Stimulated activated memory B cell treated with anti-CD40 and anti-IgM and Interleukin-4, amounts not matched to agents 10 μg/mL and 1 μg/mL and 100 μg/mL, for 72 hours (primary cell): Measurements from ENCODE around the gene KIF7.
A peak's percentile ranks its signal among the peaks of the same experiment; 100 is the strongest.
"Not testable (repeated sequence)": the region's sequence is repeated elsewhere in the genome, so short reads cannot be mapped to it uniquely, and the experiment has no call there.

Experiments
- ATAC-seq: fragments of 150-1000 bp; cut with Tn5 transposase; 2 replicates; pipeline ENCODE4 v1.10.0; 2021
- H3K27ac Mint-ChIP-seq: one replicate; pipeline ENCODE4 v1.8.0; 2022; ENCODE audit warnings: mild to moderate bottlenecking, mixed read lengths
- H3K27me3 Mint-ChIP-seq: one replicate; pipeline ENCODE4 v1.8.0; 2022; ENCODE audit warnings: mixed read lengths
- H3K36me3 Mint-ChIP-seq: one replicate; pipeline ENCODE4 v1.8.0; 2022; ENCODE audit warnings: mixed read lengths
- H3K4me1 Mint-ChIP-seq: one replicate; pipeline ENCODE4 v1.8.0; 2022; ENCODE audit warnings: mixed read lengths
- H3K4me3 Mint-ChIP-seq: one replicate; pipeline ENCODE4 v1.8.0; 2022; ENCODE audit warnings: mild to moderate bottlenecking, moderate library complexity, mixed read lengths
- H3K9me3 Mint-ChIP-seq: one replicate; pipeline ENCODE4 v1.8.0; 2022; ENCODE audit warnings: mixed read lengths

Gene KIF7, protein sequence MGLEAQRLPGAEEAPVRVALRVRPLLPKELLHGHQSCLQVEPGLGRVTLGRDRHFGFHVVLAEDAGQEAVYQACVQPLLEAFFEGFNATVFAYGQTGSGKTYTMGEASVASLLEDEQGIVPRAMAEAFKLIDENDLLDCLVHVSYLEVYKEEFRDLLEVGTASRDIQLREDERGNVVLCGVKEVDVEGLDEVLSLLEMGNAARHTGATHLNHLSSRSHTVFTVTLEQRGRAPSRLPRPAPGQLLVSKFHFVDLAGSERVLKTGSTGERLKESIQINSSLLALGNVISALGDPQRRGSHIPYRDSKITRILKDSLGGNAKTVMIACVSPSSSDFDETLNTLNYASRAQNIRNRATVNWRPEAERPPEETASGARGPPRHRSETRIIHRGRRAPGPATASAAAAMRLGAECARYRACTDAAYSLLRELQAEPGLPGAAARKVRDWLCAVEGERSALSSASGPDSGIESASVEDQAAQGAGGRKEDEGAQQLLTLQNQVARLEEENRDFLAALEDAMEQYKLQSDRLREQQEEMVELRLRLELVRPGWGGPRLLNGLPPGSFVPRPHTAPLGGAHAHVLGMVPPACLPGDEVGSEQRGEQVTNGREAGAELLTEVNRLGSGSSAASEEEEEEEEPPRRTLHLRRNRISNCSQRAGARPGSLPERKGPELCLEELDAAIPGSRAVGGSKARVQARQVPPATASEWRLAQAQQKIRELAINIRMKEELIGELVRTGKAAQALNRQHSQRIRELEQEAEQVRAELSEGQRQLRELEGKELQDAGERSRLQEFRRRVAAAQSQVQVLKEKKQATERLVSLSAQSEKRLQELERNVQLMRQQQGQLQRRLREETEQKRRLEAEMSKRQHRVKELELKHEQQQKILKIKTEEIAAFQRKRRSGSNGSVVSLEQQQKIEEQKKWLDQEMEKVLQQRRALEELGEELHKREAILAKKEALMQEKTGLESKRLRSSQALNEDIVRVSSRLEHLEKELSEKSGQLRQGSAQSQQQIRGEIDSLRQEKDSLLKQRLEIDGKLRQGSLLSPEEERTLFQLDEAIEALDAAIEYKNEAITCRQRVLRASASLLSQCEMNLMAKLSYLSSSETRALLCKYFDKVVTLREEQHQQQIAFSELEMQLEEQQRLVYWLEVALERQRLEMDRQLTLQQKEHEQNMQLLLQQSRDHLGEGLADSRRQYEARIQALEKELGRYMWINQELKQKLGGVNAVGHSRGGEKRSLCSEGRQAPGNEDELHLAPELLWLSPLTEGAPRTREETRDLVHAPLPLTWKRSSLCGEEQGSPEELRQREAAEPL (N-terminal part only)

DNA sequence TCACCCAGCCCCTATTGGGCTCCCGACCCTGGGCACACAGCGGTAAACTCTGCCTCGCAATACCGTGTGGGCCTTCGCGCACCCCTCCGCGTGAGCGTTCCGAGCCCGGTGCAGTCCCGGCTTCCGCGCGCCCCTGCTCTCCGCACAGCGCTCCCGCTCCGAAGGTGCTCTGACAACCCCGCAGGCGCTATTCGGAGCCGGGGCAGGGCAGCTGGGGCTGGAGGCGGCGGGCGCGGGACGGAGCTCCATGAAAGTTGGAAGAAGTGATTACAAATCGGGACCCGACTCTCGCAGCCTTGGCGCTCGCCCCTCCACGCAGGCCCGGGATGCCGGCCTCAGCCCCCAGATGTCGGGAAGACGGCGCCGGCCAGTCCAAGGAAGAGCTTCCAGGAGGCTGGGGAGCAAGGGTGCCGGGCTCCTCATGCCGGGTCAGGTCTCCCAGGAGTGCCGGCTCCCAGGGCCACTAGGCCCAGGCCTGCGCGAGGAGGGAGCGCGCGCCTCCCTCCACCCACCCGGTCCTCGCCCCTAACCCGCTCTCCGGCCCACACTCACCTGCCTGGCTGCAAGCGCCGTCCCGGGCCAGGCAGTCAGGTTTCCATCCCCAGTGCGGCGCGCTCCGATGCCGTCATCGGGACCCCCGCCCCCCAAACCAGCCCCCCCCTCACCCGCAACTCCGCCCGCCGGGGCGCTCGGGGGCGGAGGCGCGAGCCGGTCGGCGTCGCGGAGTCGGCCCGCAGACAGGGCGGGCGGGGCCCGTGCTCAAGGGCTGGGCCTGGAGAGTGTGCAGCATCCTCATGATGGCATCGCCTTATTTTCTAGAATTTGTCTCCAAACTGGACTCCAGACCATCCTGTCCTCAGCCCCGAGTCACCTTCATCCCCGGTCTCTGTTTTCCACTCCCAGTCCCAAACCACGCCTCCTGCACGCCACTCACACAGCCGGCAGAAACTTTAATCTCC, at the start of gene KIF7:
Gene KIF7, minus strand, starts transcription at position 621 of the 959 bp plus-strand sequence. CDS start 2,537 bp downstream, outside the sequence.
- Mint-ChIP-seq H3K4me1 (peaks cover 15% of the 10 kb centered on the region), H3K9me3 (no peaks in the 10 kb centered on the region), H3K27ac (no peak within 1 kb of the TSS), H3K36me3 (no peaks in the 10 kb centered on the region), H3K27me3 (peaks cover 79% of the 10 kb centered on the region), H3K4me3 (peak within 1 kb of the TSS; percentile 73)
- ATAC-seq, result peak; percentile 61

DNA sequence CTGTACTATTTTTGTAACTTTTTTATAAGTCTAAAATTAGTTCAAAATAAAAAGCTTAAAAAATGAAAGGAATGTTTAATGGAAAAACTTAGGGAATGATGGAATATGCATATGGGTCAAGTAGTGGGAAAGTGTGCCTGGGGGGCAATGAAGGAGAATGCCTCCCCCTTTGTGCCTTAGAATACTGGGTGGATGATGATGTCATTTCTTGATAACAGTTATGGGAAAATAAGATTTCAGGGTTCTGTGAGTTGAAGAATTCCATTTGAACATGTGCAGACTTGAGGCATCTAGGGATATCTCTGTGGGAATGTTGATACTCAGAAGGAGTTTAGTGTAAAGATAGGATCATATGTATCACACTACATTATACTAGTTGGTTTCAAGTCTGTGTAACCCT, 49.1 kb upstream of the KIF7 start:
- Mint-ChIP-seq H3K4me3 (no peak overlapping the region), H3K4me1 (no peaks in the 10 kb centered on the region), H3K27ac (no peak overlapping the region), H3K9me3 (no peaks in the 10 kb centered on the region), H3K36me3 (no peaks in the 10 kb centered on the region), H3K27me3 (peaks cover 57% of the 10 kb centered on the region)
- ATAC-seq, result no peak

DNA sequence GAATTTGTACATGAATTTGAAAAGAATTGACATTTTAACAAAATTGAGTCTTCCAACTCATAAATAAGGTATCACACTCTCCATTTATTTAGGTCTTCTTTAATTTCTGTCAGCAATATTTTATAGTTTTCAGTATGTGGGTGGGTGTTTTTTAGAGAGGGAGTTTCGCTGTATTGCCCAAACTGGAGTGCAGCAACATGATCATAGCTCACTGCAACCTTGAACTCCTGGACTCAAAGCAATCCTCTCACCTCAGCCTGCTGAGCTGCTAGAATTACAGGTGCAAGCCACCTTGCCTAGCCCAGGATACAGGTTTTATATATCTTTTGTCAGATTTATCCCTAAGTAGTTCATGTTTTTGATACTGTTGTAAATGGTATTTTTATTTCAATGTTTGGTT, 39.9 kb upstream of the KIF7 start:
- Mint-ChIP-seq H3K36me3 (no peaks in the 10 kb centered on the region), H3K27me3 (peaks cover 12% of the 10 kb centered on the region), H3K27ac (no peak overlapping the region), H3K9me3 (peaks cover 2% of the 10 kb centered on the region), H3K4me3 (no peak overlapping the region), H3K4me1 (peaks cover 8% of the 10 kb centered on the region)
- no peak for ATAC-seq

DNA sequence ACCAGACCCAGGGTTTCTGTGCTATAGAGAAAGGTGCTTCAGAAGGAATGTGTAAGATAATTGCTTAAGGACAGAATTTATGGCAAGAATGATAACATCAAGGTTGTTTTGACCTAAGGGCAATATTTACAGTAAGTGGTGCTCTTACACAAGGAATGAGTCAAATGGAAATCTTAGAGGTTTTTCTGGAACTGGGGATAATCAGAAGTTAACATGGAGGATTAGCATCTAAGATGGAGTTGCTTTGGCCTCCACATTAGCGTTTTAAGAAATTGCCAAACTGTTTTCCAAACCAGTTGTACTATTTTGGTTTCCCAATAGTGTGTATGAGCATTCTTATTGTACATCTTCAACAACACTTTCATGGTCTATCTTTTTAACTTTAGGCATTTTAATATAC, 38.4 kb upstream of the KIF7 start:
- Mint-ChIP-seq H3K36me3 (no peaks in the 10 kb centered on the region), H3K27ac (no peak overlapping the region), H3K9me3 (peaks cover 2% of the 10 kb centered on the region), H3K4me3 (no peak overlapping the region), H3K27me3 (no peaks in the 10 kb centered on the region), H3K4me1 (peaks cover 13% of the 10 kb centered on the region)
- ATAC-seq, result no peak

DNA sequence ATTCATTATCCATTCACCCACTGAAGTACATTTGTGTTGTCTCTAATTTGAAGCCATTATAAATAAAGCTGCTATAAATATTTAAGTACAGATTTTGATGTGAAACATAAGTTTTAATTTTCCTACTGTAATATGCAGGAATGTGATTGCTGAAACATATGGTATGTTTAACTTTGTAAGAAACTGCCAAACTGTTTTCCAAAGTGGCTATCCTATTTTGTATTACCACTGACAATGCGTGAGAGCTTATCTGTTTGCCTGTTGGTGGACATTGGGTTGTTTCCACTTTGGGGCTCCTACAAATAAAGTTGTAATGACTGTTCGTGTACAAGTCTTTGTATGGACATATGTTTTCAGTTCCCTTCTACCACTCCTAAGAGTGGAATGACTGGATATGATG, 37.8 kb upstream of the KIF7 start:
- Mint-ChIP-seq H3K9me3 (peaks cover 2% of the 10 kb centered on the region), H3K27me3 (no peaks in the 10 kb centered on the region), H3K36me3 (no peaks in the 10 kb centered on the region), H3K4me1 (peaks cover 13% of the 10 kb centered on the region), H3K27ac (no peak overlapping the region), H3K4me3 (no peak overlapping the region)
- ATAC-seq, result no peak

DNA sequence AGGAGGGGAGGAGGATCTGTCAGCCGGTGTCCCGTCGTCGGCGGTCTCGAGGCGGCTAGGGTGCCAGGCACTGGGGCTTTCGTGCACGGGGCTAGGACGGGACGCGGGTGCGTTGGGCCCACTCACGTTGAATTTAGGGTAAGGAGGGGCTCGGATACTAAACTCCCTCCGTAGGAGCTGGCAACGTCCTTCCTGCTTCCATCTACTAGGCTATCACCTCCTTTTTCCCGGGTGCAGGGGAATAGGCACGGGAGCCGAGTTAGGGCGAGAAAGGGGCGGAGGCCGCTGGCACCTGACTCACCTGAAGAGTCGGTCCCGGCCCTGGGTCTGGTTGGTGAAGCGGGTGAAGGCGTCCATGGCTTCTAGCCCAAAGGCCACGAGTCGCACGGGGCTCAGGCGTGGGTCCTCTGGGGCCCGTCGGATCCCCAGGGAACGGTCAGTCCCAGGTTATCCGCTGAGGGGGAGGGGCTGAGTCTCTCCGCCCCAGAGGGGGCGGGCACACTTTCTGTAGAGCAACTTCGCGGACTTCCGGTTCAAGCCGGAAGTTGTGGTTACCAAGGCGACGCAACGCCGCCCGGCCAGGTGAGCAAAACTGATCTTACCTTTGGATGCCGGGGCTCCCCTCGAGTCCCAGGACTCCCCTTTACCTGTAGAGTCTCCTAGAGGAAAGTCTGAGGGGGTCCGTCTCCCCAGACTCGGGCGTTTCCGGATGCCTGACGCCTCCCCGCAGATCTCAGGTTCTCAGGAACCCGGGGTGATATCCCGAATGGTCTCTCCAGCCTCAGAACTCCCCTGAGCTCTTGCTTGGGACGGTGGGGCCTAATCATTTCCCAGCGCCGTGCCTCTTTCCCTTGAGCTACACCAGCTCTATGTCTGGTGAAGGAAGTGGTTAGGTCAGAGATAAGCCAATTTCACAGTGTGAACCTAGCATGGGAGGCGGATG, 35.3 kb upstream of the KIF7 start, which contains the start of the genes PEX11A and WDR93:
Gene PEX11A, minus strand, starts transcription at position 479 of the 943 bp plus-strand sequence. Its CDS starts 122 bp downstream, at position 357.
Gene WDR93, plus strand, starts transcription at position 536 of the 943 bp plus-strand sequence. CDS start 10,936 bp downstream, outside the sequence.
- Mint-ChIP-seq H3K36me3 (peaks cover 2% of the 10 kb centered on the region), H3K27ac (peak within 1 kb of the TSS; percentile 78)
- peak; percentile 95 for ATAC-seq

DNA sequence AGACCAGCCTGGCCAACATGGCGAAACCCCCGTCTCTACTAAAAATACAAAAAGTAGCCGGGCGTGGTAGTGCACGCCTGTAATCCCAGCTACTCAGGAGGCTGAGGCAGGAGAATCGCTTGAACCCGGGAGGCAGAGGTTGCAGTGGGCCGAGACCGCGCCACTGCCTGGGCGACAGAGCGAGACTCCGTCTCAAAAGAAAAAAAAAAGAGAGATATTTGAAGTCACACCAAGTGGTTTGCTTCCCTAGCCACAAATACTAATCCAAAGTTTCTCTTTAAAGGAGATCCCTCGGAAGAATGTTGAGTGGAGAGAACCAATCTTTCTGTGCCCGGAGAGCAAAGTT, 34.6 kb upstream of the KIF7 start:
- H3K4me1 Mint-ChIP-seq, result peaks cover 13% of the 10 kb centered on the region
- not testable (repeated sequence) for H3K27me3 Mint-ChIP-seq, H3K36me3 Mint-ChIP-seq, H3K9me3 Mint-ChIP-seq, ATAC-seq
- peak overlapping the region; percentile 85 for H3K4me3 Mint-ChIP-seq
- H3K27ac Mint-ChIP-seq, result peak overlapping the region; percentile 78

More for the DNA sequence above, 35.3 kb upstream of the KIF7 start, which contains the start of the genes PEX11A and WDR93:
- H3K4me3 Mint-ChIP-seq, result peak within 1 kb of the TSS; percentile 85
- peaks cover 2% of the 10 kb centered on the region for H3K9me3 Mint-ChIP-seq
- no peaks in the 10 kb centered on the region for H3K27me3 Mint-ChIP-seq
- peaks cover 13% of the 10 kb centered on the region for H3K4me1 Mint-ChIP-seq

DNA sequence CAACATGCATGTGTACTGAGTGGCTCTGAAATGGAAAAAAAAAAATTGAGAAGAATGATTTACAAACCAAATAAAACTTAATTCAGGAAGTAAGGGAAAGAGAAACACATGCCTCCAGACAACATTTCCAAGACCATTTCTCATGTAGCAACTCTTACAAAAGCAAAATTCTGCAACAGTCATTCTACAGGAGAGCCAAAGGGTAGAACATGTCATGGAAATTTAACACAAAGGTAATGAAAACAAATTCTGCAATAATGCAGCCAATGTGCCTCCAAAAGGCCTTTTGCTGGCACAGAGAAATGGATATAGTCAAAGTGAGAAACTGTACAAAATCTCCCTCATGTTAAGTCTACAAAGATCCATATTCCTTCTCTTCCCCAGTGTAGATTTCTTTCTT, 31.3 kb upstream of the KIF7 start:
- Mint-ChIP-seq H3K4me3 (no peak overlapping the region), H3K9me3 (no peaks in the 10 kb centered on the region), H3K27me3 (no peaks in the 10 kb centered on the region), H3K36me3 (peaks cover 21% of the 10 kb centered on the region), H3K27ac (no peak overlapping the region), H3K4me1 (peaks cover 13% of the 10 kb centered on the region)
- ATAC-seq, result no peak

DNA sequence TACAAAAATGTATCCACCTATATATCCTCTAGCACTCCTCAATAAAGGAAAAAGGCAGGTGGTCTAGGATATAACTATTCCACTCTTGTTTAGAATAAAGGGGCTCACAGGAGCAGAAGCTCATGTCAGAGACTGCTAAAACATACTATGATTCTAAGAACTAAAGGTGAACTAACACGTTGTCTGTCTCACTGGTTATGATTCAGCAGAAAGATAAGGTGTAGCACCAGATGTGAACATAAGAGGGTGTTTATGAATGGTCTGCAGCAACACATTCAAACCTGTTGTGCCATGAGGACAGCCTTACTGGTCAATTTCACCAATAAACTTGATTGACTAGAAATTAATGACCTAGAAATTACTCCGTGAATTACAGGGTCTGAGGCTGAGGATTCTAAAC, 30.7 kb upstream of the KIF7 start:
- H3K4me1 Mint-ChIP-seq, result peaks cover 11% of the 10 kb centered on the region
- no peaks in the 10 kb centered on the region for H3K9me3 Mint-ChIP-seq
- H3K27me3 Mint-ChIP-seq, result no peaks in the 10 kb centered on the region
- H3K36me3 Mint-ChIP-seq, result peaks cover 21% of the 10 kb centered on the region
- H3K4me3 Mint-ChIP-seq, result no peak overlapping the region
- ATAC-seq, result no peak
- H3K27ac Mint-ChIP-seq, result no peak overlapping the region

DNA sequence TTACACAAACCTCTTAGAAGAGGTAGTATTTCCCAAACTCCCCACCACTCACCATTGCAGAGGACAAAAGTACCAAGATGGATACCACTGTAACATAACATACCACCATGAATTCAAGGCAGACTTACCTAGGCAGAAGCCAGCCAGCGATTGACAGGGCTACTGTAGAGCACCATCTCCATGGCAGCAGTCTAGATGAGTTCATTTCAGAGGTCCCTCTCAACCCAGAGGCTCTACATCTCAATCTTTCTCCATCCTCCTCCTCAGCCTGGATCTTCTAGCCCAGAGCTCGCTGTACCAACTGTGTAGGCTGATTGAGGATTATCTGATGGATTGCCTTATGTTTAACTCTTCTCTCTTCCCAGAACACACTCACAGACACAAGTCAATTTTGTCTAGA, 25.9 kb upstream of the KIF7 start:
- no peaks in the 10 kb centered on the region for H3K27me3 Mint-ChIP-seq
- H3K36me3 Mint-ChIP-seq, result peaks cover 21% of the 10 kb centered on the region
- no peak overlapping the region for H3K27ac Mint-ChIP-seq
- H3K9me3 Mint-ChIP-seq, result no peaks in the 10 kb centered on the region
- H3K4me3 Mint-ChIP-seq, result no peak overlapping the region
- no peak for ATAC-seq
- no peaks in the 10 kb centered on the region for H3K4me1 Mint-ChIP-seq

DNA sequence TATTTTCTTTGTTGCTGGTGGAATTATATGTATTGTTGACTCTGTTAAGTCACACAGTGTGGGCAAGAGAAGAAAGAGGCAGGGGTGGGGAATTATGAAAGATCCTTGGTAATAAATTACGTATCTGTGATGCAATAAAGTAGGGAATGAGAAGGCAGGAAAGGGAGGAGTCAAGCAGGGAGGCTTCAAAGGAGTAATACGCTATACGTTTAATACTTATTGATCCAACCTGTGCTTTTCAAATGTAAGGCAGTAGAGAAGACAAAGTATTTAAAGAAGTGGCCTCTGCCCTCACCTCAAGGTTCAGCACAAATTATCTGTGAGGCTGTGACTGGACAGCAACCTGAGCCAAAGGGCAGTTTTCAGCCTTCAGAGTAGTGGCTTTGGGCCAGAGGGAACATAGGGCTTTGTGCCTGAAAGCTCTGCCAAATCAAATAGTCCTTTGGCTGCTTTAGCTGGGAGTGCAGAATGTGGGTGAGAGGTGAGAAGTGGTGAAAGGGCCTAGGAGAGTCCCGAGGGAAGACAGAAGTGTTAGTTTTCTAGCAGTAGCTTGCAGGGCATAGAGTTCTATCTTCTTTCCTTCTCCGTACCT, 25.1 kb upstream of the KIF7 start:
- H3K27ac Mint-ChIP-seq, result no peak overlapping the region
- H3K27me3 Mint-ChIP-seq, result no peaks in the 10 kb centered on the region
- no peaks in the 10 kb centered on the region for H3K4me1 Mint-ChIP-seq
- ATAC-seq, result no peak
- H3K4me3 Mint-ChIP-seq, result no peak overlapping the region
- H3K9me3 Mint-ChIP-seq, result no peaks in the 10 kb centered on the region
- peaks cover 17% of the 10 kb centered on the region for H3K36me3 Mint-ChIP-seq

DNA sequence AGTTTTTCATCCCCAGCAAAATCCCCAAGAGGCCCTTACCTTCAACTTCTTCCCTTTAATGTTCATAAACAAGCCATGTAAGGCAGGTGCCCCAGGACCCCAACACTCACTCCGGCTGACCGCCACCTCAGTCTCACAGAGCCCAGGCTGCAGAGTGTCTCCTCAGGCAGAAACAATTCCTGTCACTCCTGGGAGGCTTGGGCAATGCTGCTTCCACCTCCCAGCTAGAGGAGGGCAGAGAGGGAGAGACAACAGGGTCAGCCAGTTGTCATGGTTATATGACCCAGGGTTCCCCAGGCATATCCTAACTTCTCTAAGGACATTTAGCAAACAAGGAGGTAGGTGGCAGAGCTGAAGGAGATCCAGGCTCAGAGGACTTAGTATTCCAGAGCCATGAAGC, 23.9 kb upstream of the KIF7 start, which contains the start of gene PLIN1:
Gene PLIN1, minus strand, starts transcription at position 156 of the 400 bp plus-strand sequence. CDS start 1,878 bp downstream, outside the sequence.
- Mint-ChIP-seq H3K27ac (no peak within 1 kb of the TSS), H3K4me1 (no peaks in the 10 kb centered on the region), H3K9me3 (no peaks in the 10 kb centered on the region), H3K27me3 (no peaks in the 10 kb centered on the region), H3K4me3 (no peak within 1 kb of the TSS), H3K36me3 (peaks cover 15% of the 10 kb centered on the region)
- no peak for ATAC-seq

DNA sequence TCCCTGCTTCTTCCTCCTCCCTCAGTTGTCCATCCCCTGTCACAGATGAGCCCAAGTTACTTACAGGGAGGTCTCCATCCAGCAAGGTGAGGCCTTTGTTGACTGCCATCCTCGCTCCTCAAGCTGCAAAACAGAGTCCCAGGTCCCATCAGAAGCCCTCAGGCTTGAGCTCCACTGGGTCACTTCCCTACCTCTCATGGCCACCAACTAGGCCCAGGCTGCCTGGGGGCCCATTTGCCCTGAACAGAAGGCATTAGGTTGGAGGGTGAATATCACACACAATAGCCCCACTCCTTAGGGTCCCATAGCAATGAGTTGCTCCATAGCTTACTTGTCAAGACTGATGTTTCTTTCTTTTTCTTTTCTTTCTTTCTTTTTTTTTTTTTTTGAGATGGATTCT, 22.1 kb upstream of the KIF7 start:
- H3K36me3 Mint-ChIP-seq, result peaks cover 6% of the 10 kb centered on the region
- H3K9me3 Mint-ChIP-seq, result peaks cover 3% of the 10 kb centered on the region
- H3K27me3 Mint-ChIP-seq, result peaks cover 8% of the 10 kb centered on the region
- H3K27ac Mint-ChIP-seq, result no peak overlapping the region
- H3K4me1 Mint-ChIP-seq, result no peaks in the 10 kb centered on the region
- H3K4me3 Mint-ChIP-seq, result no peak overlapping the region
- no peak for ATAC-seq
